ENCODE data around the gene AGBL4. TPM values are rescaled to one million over a fixed set of nuclear protein-coding genes. Genes with fewer than 3 reads are reported as not detected.

AGBL4 gene
- total RNA-seq, 5 donors from 2014 or later (not counting 1 experiment from before 2014, with no cell fraction given), result 0.58 TPM; not detected in 4

GRCh38 chr1:48680411-48681035 lies 1343.2 kb downstream of the AGBL4 start:
- Histone ChIP-seq H3K27me3 (replicated peaks in 1 of 2; ENCODE audit: control insufficient read depth in 2 of 2, extremely low read depth in 1 of 2, insufficient read depth in 2 of 2, low read length in 1 of 2) (peaks cover 0 to 7% of the 10 kb centered on the region in 2 experiments), H3K9me3 (no peaks in the 10 kb centered on the region), H3K4me3 (ENCODE audit: control insufficient read depth in 1 of 2, extremely low read depth in 1 of 2, low read length in 1 of 2) (no peak overlapping the region), H3K36me3 (ENCODE audit: control insufficient read depth in 2 of 2, extremely low read depth in 1 of 2, insufficient read depth in 1 of 2, low read length in 1 of 2) (no peaks in the 10 kb centered on the region), H3K27ac (ENCODE audit: low read length) (no peak overlapping the region), H3K4me1 (ENCODE audit: control insufficient read depth in 1 of 2, extremely low read depth in 1 of 2, insufficient read depth in 2 of 2, low read length in 2 of 2) (no peaks in the 10 kb centered on the region)
- POLR2A ChIA-PET, result no interaction called here
- DNase-seq (no peak), ATAC-seq (replicated peaks in 1 of 4) (no peak)
- 60% methylated on average over 8 of the region's 10 CpGs for WGBS (ENCODE audit: insufficient coverage)
- H3K27ac Mint-ChIP-seq, result no peak overlapping the region
- H3K9me3 Mint-ChIP-seq, result no peaks in the 10 kb centered on the region
- H3K4me1 Mint-ChIP-seq, result no peaks in the 10 kb centered on the region
- H3K36me3 Mint-ChIP-seq, result no peaks in the 10 kb centered on the region
- peaks cover 0 to 11% of the 10 kb centered on the region in 2 donors for H3K27me3 Mint-ChIP-seq
- no peak overlapping the region for H3K4me3 Mint-ChIP-seq
- CTCF ChIA-PET, result no interaction called here

DNA sequence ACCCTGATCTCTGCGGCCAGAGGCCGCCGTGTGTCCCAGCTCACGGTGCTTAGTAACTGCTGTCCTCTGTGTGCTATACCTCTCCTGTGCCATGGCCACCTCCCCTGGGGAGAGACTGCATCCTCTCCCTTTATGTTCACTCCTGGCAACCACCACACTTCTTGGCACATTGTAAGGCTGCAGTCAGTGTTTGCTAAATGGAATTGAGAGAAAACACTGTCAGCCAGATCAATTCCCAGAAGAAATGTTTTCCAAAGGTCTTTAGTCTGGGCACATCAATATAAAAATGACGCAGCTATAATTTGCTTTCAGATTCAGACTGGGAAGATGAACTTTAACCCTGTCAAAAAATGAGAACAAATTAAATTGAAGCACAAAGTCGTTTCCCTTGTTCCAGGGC lies 1343.9 kb downstream of the AGBL4 start:
- H3K36me3 ChIP-seq (ENCODE audit: control insufficient read depth in 2 of 2, extremely low read depth in 1 of 2, insufficient read depth in 1 of 2, low read length in 1 of 2), result no peaks in the 10 kb centered on the region
- Mint-ChIP-seq H3K4me1 (no peaks in the 10 kb centered on the region), H3K27me3 (peaks cover 0 to 18% of the 10 kb centered on the region in 2 donors), H3K9me3 (no peaks in the 10 kb centered on the region), H3K36me3 (no peaks in the 10 kb centered on the region), H3K4me3 (no peak overlapping the region), H3K27ac (no peak overlapping the region)
- POLR2A ChIA-PET, result no interaction called here
- peaks cover 0 to 7% of the 10 kb centered on the region in 2 experiments for H3K27me3 ChIP-seq (replicated peaks in 1 of 2; ENCODE audit: control insufficient read depth in 2 of 2, extremely low read depth in 1 of 2, insufficient read depth in 2 of 2, low read length in 1 of 2)
- no peak overlapping the region for H3K4me3 ChIP-seq (ENCODE audit: control insufficient read depth in 1 of 2, extremely low read depth in 1 of 2, low read length in 1 of 2)
- H3K27ac ChIP-seq (ENCODE audit: low read length), result no peak overlapping the region
- DNase-seq (no peak), ATAC-seq (replicated peaks in 1 of 4) (no peak)
- 87% methylated on average over 6 of the region's 6 CpGs for WGBS (ENCODE audit: insufficient coverage)
- CTCF ChIA-PET, result interaction anchor here in 1 of 2 donors (0.6 kb wide), 1 partner anchor 394 kb away, joined by 6 read pairs; no protein-coding TSS in a partner anchor
- no peaks in the 10 kb centered on the region for H3K4me1 ChIP-seq (ENCODE audit: control insufficient read depth in 1 of 2, extremely low read depth in 1 of 2, insufficient read depth in 2 of 2, low read length in 2 of 2)
- H3K9me3 ChIP-seq, result no peaks in the 10 kb centered on the region

- H3K4me3 Mint-ChIP-seq, result no peak overlapping the region
- Histone ChIP-seq H3K4me3 (ENCODE audit: control insufficient read depth in 1 of 2, extremely low read depth in 1 of 2, low read length in 1 of 2) (no peak overlapping the region), H3K36me3 (ENCODE audit: control insufficient read depth in 2 of 2, extremely low read depth in 1 of 2, insufficient read depth in 1 of 2, low read length in 1 of 2) (no peaks in the 10 kb centered on the region), H3K4me1 (ENCODE audit: control insufficient read depth in 1 of 2, extremely low read depth in 1 of 2, insufficient read depth in 2 of 2, low read length in 2 of 2) (no peaks in the 10 kb centered on the region), H3K27me3 (replicated peaks in 1 of 2; ENCODE audit: control insufficient read depth in 2 of 2, extremely low read depth in 1 of 2, insufficient read depth in 2 of 2, low read length in 1 of 2) (peaks cover 0 to 9% of the 10 kb centered on the region in 2 experiments), H3K27ac (ENCODE audit: low read length) (no peak overlapping the region), H3K9me3 (no peaks in the 10 kb centered on the region)
- no peaks in the 10 kb centered on the region for H3K4me1 Mint-ChIP-seq
- H3K36me3 Mint-ChIP-seq, result no peaks in the 10 kb centered on the region
- no peak overlapping the region for H3K27ac Mint-ChIP-seq
- DNase-seq (no peak), ATAC-seq (replicated peaks in 1 of 4) (no peak)
- POLR2A ChIA-PET, result no interaction called here
- CTCF ChIA-PET, result no interaction called here
- H3K9me3 Mint-ChIP-seq, result no peaks in the 10 kb centered on the region
- H3K27me3 Mint-ChIP-seq, result peaks cover 4 to 24% of the 10 kb centered on the region in 2 donors
- 58% methylated on average over 2 of the region's 3 CpGs for WGBS (ENCODE audit: insufficient coverage)
Measured at GRCh38 chr1:48678710-48679505, 1344.8 kb downstream of the AGBL4 start.

GRCh38 chr1:48677306-48678287 lies 1346.2 kb downstream of the AGBL4 start:
- ATAC-seq (replicated peaks in 1 of 4) (no peak), DNase-seq (peak in 16 of 35 experiments; percentile 2 to 36 (median 12))
- no peaks in the 10 kb centered on the region for H3K9me3 Mint-ChIP-seq
- WGBS (ENCODE audit: insufficient coverage), result 57% methylated on average over 19 of the region's 22 CpGs
- no peaks in the 10 kb centered on the region for H3K4me1 Mint-ChIP-seq
- H3K4me1 ChIP-seq (ENCODE audit: control insufficient read depth in 1 of 2, extremely low read depth in 1 of 2, insufficient read depth in 2 of 2, low read length in 2 of 2), result no peaks in the 10 kb centered on the region
- no peak overlapping the region for H3K27ac Mint-ChIP-seq
- POLR2A ChIA-PET, result no interaction called here
- CTCF ChIA-PET, result interaction anchor here (0.8 to 1.8 kb wide), 5 partner anchors 11 to 140 kb away, joined by 3 to 11 read pairs (median 3); no protein-coding TSS in a partner anchor
- H3K4me3 ChIP-seq (ENCODE audit: control insufficient read depth in 1 of 2, extremely low read depth in 1 of 2, low read length in 1 of 2), result no peak overlapping the region
- no peak overlapping the region for H3K27ac ChIP-seq (ENCODE audit: low read length)
- no peaks in the 10 kb centered on the region for H3K36me3 ChIP-seq (ENCODE audit: control insufficient read depth in 2 of 2, extremely low read depth in 1 of 2, insufficient read depth in 1 of 2, low read length in 1 of 2)
- peaks cover 0 to 11% of the 10 kb centered on the region in 2 experiments for H3K27me3 ChIP-seq (replicated peaks in 1 of 2; ENCODE audit: control insufficient read depth in 2 of 2, extremely low read depth in 1 of 2, insufficient read depth in 2 of 2, low read length in 1 of 2)
- peaks cover 6 to 26% of the 10 kb centered on the region in 2 donors for H3K27me3 Mint-ChIP-seq
- H3K36me3 Mint-ChIP-seq, result no peaks in the 10 kb centered on the region
- H3K9me3 ChIP-seq, result no peaks in the 10 kb centered on the region
- no peak overlapping the region for H3K4me3 Mint-ChIP-seq

- Mint-ChIP-seq H3K27me3 (peaks cover 6 to 26% of the 10 kb centered on the region in 2 donors), H3K4me1 (no peaks in the 10 kb centered on the region), H3K9me3 (no peaks in the 10 kb centered on the region), H3K27ac (no peak overlapping the region), H3K36me3 (no peaks in the 10 kb centered on the region), H3K4me3 (no peak overlapping the region)
- no peak for DNase-seq
- Histone ChIP-seq H3K27ac (ENCODE audit: low read length) (no peak overlapping the region), H3K9me3 (no peaks in the 10 kb centered on the region), H3K27me3 (replicated peaks in 1 of 2; ENCODE audit: control insufficient read depth in 2 of 2, extremely low read depth in 1 of 2, insufficient read depth in 2 of 2, low read length in 1 of 2) (peaks cover 0 to 11% of the 10 kb centered on the region in 2 experiments), H3K36me3 (ENCODE audit: control insufficient read depth in 2 of 2, extremely low read depth in 1 of 2, insufficient read depth in 1 of 2, low read length in 1 of 2) (no peaks in the 10 kb centered on the region), H3K4me1 (ENCODE audit: control insufficient read depth in 1 of 2, extremely low read depth in 1 of 2, insufficient read depth in 2 of 2, low read length in 2 of 2) (no peaks in the 10 kb centered on the region), H3K4me3 (ENCODE audit: control insufficient read depth in 1 of 2, extremely low read depth in 1 of 2, low read length in 1 of 2) (no peak overlapping the region)
- ChIA-PET CTCF (interaction anchor here (0.8 to 1.8 kb wide), 5 partner anchors 12 to 141 kb away, joined by 3 to 11 read pairs (median 3); no protein-coding TSS in a partner anchor), POLR2A (no interaction called here)
- no peak for ATAC-seq (replicated peaks in 1 of 4)
- WGBS (ENCODE audit: insufficient coverage), result no CpG with 5 or more reads among the region's 2 CpGs
Measured at GRCh38 chr1:48676822-48677221, 1346.9 kb downstream of the AGBL4 start.

DNA sequence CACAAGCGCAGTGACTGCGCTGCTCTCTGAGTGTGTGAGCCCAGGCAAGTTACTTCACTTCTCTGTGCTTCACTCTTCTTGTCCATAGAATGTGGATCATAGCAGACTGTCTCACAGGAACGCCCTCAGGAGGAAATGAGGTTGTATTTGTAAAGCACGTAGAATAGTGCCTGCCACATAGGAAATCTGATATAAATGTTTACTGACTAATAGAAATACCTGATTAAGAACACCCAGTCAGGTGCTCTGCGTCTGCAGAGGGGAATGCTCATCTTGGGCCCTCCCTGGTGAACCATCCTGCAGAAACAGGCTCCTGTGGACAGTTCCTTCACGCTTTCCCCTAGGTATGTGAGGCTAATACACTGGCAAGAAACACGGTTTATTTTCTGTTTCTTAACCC lies 1347.4 kb downstream of the AGBL4 start:
- ATAC-seq (replicated peaks in 1 of 4) (no peak), DNase-seq (no peak)
- POLR2A ChIA-PET, result no interaction called here

More for the DNA sequence above, 1347.4 kb downstream of the AGBL4 start:
- Histone ChIP-seq H3K9me3 (no peaks in the 10 kb centered on the region), H3K4me3 (ENCODE audit: control insufficient read depth in 1 of 2, extremely low read depth in 1 of 2, low read length in 1 of 2) (no peak overlapping the region), H3K4me1 (ENCODE audit: control insufficient read depth in 1 of 2, extremely low read depth in 1 of 2, insufficient read depth in 2 of 2, low read length in 2 of 2) (no peaks in the 10 kb centered on the region), H3K27ac (ENCODE audit: low read length) (no peak overlapping the region), H3K27me3 (replicated peaks in 1 of 2; ENCODE audit: control insufficient read depth in 2 of 2, extremely low read depth in 1 of 2, insufficient read depth in 2 of 2, low read length in 1 of 2) (peaks cover 0 to 11% of the 10 kb centered on the region in 2 experiments), H3K36me3 (ENCODE audit: control insufficient read depth in 2 of 2, extremely low read depth in 1 of 2, insufficient read depth in 1 of 2, low read length in 1 of 2) (no peaks in the 10 kb centered on the region)
- Mint-ChIP-seq H3K9me3 (no peaks in the 10 kb centered on the region), H3K27me3 (peaks cover 6 to 26% of the 10 kb centered on the region in 2 donors), H3K36me3 (no peaks in the 10 kb centered on the region), H3K4me3 (no peak overlapping the region), H3K4me1 (no peaks in the 10 kb centered on the region), H3K27ac (no peak overlapping the region)
- CTCF ChIA-PET, result interaction anchor here (0.8 to 1.8 kb wide), 2 partner anchors 141 kb away, joined by 3 to 11 read pairs; no protein-coding TSS in a partner anchor
- WGBS (ENCODE audit: insufficient coverage), result 88% methylated on average over 5 of the region's 7 CpGs
